DMS153 (cell line): ENCODE measurements around the gene GLRX.

ENCODE experiments used
- DNase-seq: peaks from one replicate; lab custom pipeline; 2025; lab: John Stamatoyannopoulos, UW

GLRX gene

GRCh38 chr5:95808686-95809413, 13.7 kb downstream of the GLRX start:
- no peak for DNase-seq

GRCh38 chr5:95808013-95808685, 14.4 kb downstream of the GLRX start:
- no peak for DNase-seq

GRCh38 chr5:95806687-95807086, 15.8 kb downstream of the GLRX start:
- DNase-seq: no peak

- no peak for DNase-seq
These were observed 17.6 kb downstream of the GLRX start for GRCh38 chr5:95804736-95805539.

GRCh38 chr5:95803271-95804148, 19.0 kb downstream of the GLRX start:
- DNase-seq: no peak

- no peak for DNase-seq
These were observed 20.6 kb downstream of the GLRX start for GRCh38 chr5:95801961-95802360.

GRCh38 chr5:95801532-95801931, 21.0 kb downstream of the GLRX start:
- no peak for DNase-seq

- no peak for DNase-seq
These were observed 22.0 kb downstream of the GLRX start for GRCh38 chr5:95800553-95800952.

GRCh38 chr5:95799191-95799835, 23.2 kb downstream of the GLRX start:
- no peak for DNase-seq

- no peak for DNase-seq
These were observed 24.0 kb downstream of the GLRX start for GRCh38 chr5:95798545-95798944.

GRCh38 chr5:95798048-95798447, 24.5 kb downstream of the GLRX start:
- no peak for DNase-seq

- DNase-seq: no peak
These were observed 25.2 kb downstream of the GLRX start for GRCh38 chr5:95797301-95797700.

GRCh38 chr5:95794070-95794516, 28.4 kb downstream of the GLRX start:
- no peak for DNase-seq

GRCh38 chr5:95791751-95792150, 30.8 kb downstream of the GLRX start:
- no peak for DNase-seq

GRCh38 chr5:95788493-95788892, 34.0 kb downstream of the GLRX start:
- DNase-seq: no peak

- DNase-seq: no peak
These were observed 35.6 kb downstream of the GLRX start for GRCh38 chr5:95786821-95787418.

GRCh38 chr5:95784514-95785302, 37.8 kb downstream of the GLRX start:
- no peak for DNase-seq

GRCh38 chr5:95783661-95784060, 38.9 kb downstream of the GLRX start:
- DNase-seq: no peak

- no peak for DNase-seq
These were observed 40.3 kb downstream of the GLRX start for GRCh38 chr5:95782181-95782580.

- peak; percentile 9 for DNase-seq
These were observed 41.4 kb downstream of the GLRX start for GRCh38 chr5:95781101-95781583.
